ENCODE data around the gene STX1B. TPM values are rescaled to one million over a fixed set of nuclear protein-coding genes. Genes with fewer than 3 reads are reported as not detected.
A peak's percentile ranks its signal among the peaks of the same experiment; 100 is the strongest.

Gene STX1B
- polyA plus RNA-seq, 2 donors = 0.29 to 1.6 TPM

GRCh38 chr16:30949650-30950515 is 60.6 kb downstream of the STX1B start:
- WGBS, 2 donors = 4 to 5% methylated on average over 21 of the region's 21 CpGs
- no peaks in the 10 kb centered on the region for H3K9me3 ChIP-seq (ENCODE audit: control insufficient read depth in 2 of 2, insufficient read depth in 1 of 2, low read depth in 1 of 2, low read length in 1 of 2)
- peak overlapping the region; percentile 90 to 94 for H3K27ac ChIP-seq (ENCODE audit: low read depth in 2 of 2, low read length in 1 of 2)
- no peaks in the 10 kb centered on the region for H3K27me3 ChIP-seq (ENCODE audit: control insufficient read depth in 1 of 2, insufficient read depth in 2 of 2, low read length in 2 of 2)
- H3K36me3 ChIP-seq (ENCODE audit: control insufficient read depth in 2 of 2, insufficient read depth in 2 of 2, low read length in 1 of 2) = peaks cover 0 to 11% of the 10 kb centered on the region in 2 donors
- H3K4me1 ChIP-seq (ENCODE audit: control insufficient read depth in 2 of 2, insufficient read depth in 2 of 2, low read length in 1 of 2) = peaks cover 6 to 20% of the 10 kb centered on the region in 2 donors
- peak overlapping the region; percentile 65 to 80 for H3K4me3 ChIP-seq (ENCODE audit: low read depth in 1 of 2, low read length in 2 of 2)

DNA sequence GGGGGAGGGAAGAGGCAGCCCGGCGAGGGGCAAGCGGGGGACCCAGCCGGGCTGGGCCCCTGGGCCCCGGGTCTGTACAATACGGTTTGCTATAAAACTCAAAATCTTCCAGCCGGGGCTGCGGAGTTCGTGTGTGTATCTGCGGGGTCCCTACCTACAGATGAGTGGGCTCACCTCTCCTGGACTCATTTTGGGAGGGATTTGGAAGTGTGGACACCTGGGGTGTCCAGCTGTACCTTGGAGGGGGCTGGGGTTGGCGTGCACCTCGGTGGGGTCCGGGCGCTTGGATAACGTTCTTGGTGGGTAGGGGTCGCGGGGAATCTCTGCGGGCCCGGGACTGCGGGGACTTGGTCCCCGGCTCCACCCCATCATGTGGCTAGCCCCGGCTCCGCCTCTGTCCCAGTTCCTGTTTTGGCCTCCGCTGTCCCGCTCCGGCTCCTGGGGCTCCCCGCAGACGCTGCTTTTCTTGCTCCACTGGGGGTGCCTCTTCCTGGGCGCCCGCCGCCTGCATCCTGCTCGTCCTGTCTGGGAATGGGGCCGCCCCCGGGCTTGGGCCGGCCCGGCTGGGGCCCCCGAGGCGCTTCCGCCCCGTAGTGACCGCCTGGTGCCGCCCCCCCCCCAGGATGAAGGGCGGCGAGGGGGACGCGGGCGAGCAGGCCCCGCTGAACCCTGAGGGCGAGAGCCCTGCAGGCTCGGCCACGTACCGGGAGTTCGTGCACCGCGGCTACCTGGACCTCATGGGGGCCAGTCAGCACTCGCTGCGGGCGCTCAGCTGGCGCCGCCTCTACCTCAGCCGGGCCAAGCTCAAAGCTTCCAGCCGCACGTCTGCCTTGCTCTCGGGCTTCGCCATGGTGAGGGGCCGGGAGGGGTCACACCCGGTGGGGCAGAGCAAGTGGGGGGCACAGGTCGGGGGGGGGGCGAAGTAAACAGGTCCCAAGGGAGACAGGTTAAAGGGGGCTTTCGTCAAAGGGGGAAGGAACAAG is 61.5 kb downstream of the STX1B start, which contains the start of gene ORAI3:
Gene ORAI3, plus strand, starts transcription at position 402 of the 983 bp plus-strand sequence. Its CDS starts 222 bp downstream, at position 624.
- no peaks in the 10 kb centered on the region for H3K9me3 ChIP-seq (ENCODE audit: control insufficient read depth in 2 of 2, insufficient read depth in 1 of 2, low read depth in 1 of 2, low read length in 1 of 2)
- peaks cover 5 to 16% of the 10 kb centered on the region in 2 donors for H3K36me3 ChIP-seq (ENCODE audit: control insufficient read depth in 2 of 2, insufficient read depth in 2 of 2, low read length in 1 of 2)
- H3K4me3 ChIP-seq (ENCODE audit: low read depth in 1 of 2, low read length in 2 of 2) = peak within 1 kb of the TSS; percentile 65 to 80
- 1% methylated on average over 65 to 70 of the region's 70 CpGs for WGBS, 2 donors
- no peaks in the 10 kb centered on the region for H3K27me3 ChIP-seq (ENCODE audit: control insufficient read depth in 1 of 2, insufficient read depth in 2 of 2, low read length in 2 of 2)
- peak within 1 kb of the TSS; percentile 90 to 94 for H3K27ac ChIP-seq (ENCODE audit: low read depth in 2 of 2, low read length in 1 of 2)
- peaks cover 6 to 20% of the 10 kb centered on the region in 2 donors for H3K4me1 ChIP-seq (ENCODE audit: control insufficient read depth in 2 of 2, insufficient read depth in 2 of 2, low read length in 1 of 2)

- H3K9me3 ChIP-seq (ENCODE audit: control insufficient read depth in 2 of 2, insufficient read depth in 1 of 2, low read depth in 1 of 2, low read length in 1 of 2) = no peaks in the 10 kb centered on the region
- peaks cover 5 to 17% of the 10 kb centered on the region in 2 donors for H3K36me3 ChIP-seq (ENCODE audit: control insufficient read depth in 2 of 2, insufficient read depth in 2 of 2, low read length in 1 of 2)
- H3K4me1 ChIP-seq (ENCODE audit: control insufficient read depth in 2 of 2, insufficient read depth in 2 of 2, low read length in 1 of 2) = peaks cover 6 to 16% of the 10 kb centered on the region in 2 donors
- no peaks in the 10 kb centered on the region for H3K27me3 ChIP-seq (ENCODE audit: control insufficient read depth in 1 of 2, insufficient read depth in 2 of 2, low read length in 2 of 2)
- WGBS, 2 donors = 31 to 36% methylated on average over 44 of the region's 44 CpGs
- peak overlapping the region; percentile 90 to 94 for H3K27ac ChIP-seq (ENCODE audit: low read depth in 2 of 2, low read length in 1 of 2)
- peak overlapping the region; percentile 65 to 80 for H3K4me3 ChIP-seq (ENCODE audit: low read depth in 1 of 2, low read length in 2 of 2)
These were observed 62.4 kb downstream of the STX1B start for GRCh38 chr16:30947859-30948666.

- Histone ChIP-seq H3K4me3 (ENCODE audit: low read depth in 1 of 2, low read length in 2 of 2) (no peak overlapping the region), H3K36me3 (ENCODE audit: control insufficient read depth in 2 of 2, insufficient read depth in 2 of 2, low read length in 1 of 2) (peaks cover 5 to 19% of the 10 kb centered on the region in 2 donors), H3K4me1 (ENCODE audit: control insufficient read depth in 2 of 2, insufficient read depth in 2 of 2, low read length in 1 of 2) (peaks cover 6 to 16% of the 10 kb centered on the region in 2 donors), H3K27me3 (ENCODE audit: control insufficient read depth in 1 of 2, insufficient read depth in 2 of 2, low read length in 2 of 2) (no peaks in the 10 kb centered on the region), H3K27ac (ENCODE audit: low read depth in 2 of 2, low read length in 1 of 2) (peak overlapping the region; percentile 79 to 94), H3K9me3 (ENCODE audit: control insufficient read depth in 2 of 2, insufficient read depth in 1 of 2, low read depth in 1 of 2, low read length in 1 of 2) (no peaks in the 10 kb centered on the region)
- 71 to 74% methylated on average over 3 of the region's 3 CpGs for WGBS, 2 donors
These were observed 62.9 kb downstream of the STX1B start for GRCh38 chr16:30947541-30947858.

- H3K9me3 ChIP-seq (ENCODE audit: control insufficient read depth in 2 of 2, insufficient read depth in 1 of 2, low read depth in 1 of 2, low read length in 1 of 2) = no peaks in the 10 kb centered on the region
- H3K4me1 ChIP-seq (ENCODE audit: control insufficient read depth in 2 of 2, insufficient read depth in 2 of 2, low read length in 1 of 2) = peaks cover 6 to 19% of the 10 kb centered on the region in 2 donors
- H3K27ac ChIP-seq (ENCODE audit: low read depth in 2 of 2, low read length in 1 of 2) = no peak overlapping the region
- WGBS, 2 donors = 85 to 87% methylated on average over 37 to 38 of the region's 38 CpGs
- H3K4me3 ChIP-seq (ENCODE audit: low read depth in 1 of 2, low read length in 2 of 2) = peak overlapping the region in 1 of 2 donors; percentile 8
- H3K36me3 ChIP-seq (ENCODE audit: control insufficient read depth in 2 of 2, insufficient read depth in 2 of 2, low read length in 1 of 2) = peaks cover 5 to 19% of the 10 kb centered on the region in 2 donors
- no peaks in the 10 kb centered on the region for H3K27me3 ChIP-seq (ENCODE audit: control insufficient read depth in 1 of 2, insufficient read depth in 2 of 2, low read length in 2 of 2)
These were observed 63.5 kb downstream of the STX1B start for GRCh38 chr16:30946671-30947540.

DNA sequence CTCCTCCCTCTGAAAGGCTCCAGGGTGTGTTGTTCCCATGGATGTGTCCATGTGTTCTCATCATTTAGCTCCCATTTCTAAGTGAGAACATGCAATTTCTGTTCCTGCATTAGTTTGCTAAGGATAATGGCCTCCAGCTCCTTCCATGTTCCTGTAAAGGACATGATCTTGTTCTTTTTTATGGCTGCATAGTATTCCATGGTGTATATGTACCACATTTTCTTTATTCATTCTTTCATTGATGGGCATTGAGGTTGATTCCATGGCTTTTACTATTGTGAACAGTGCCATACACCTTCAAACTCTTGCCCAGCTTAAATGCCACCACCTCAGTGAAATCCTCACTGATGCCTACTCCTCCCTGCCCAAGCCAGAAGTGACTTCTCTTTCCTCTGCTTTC is 66.1 kb downstream of the STX1B start:
- Histone ChIP-seq H3K36me3 (ENCODE audit: control insufficient read depth in 2 of 2, insufficient read depth in 2 of 2, low read length in 1 of 2) (peaks cover 5 to 19% of the 10 kb centered on the region in 2 donors), H3K27me3 (ENCODE audit: control insufficient read depth in 1 of 2, insufficient read depth in 2 of 2, low read length in 2 of 2) (no peaks in the 10 kb centered on the region), H3K4me3 (ENCODE audit: low read depth in 1 of 2, low read length in 2 of 2) (no peak overlapping the region)

DNA sequence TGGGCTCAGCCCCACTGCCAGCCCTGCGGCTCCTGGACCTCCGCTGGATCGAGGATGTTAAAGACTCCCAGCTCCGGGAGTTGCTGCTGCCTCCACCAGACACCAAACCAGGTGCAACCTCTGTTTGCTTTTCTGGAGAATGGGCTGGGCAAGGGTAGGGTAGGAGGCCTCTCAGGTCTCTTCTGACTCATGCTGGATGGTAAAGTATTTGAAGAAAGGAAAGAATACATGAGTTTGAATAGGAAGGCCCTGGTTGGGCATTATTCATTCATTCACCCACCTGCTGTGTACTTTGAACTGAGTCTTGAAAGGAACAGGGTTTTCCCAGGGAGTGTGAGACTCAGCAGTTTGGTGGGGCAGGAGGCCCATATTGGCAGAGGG is 68.0 kb downstream of the STX1B start:
- Histone ChIP-seq H3K27me3 (ENCODE audit: control insufficient read depth in 1 of 2, insufficient read depth in 2 of 2, low read length in 2 of 2) (no peaks in the 10 kb centered on the region), H3K4me3 (ENCODE audit: low read depth in 1 of 2, low read length in 2 of 2) (no peak overlapping the region), H3K27ac (ENCODE audit: low read depth in 2 of 2, low read length in 1 of 2) (peak overlapping the region in 1 of 2 donors; percentile 33), H3K4me1 (ENCODE audit: control insufficient read depth in 2 of 2, insufficient read depth in 2 of 2, low read length in 1 of 2) (peaks cover 4 to 8% of the 10 kb centered on the region in 2 donors), H3K9me3 (ENCODE audit: control insufficient read depth in 2 of 2, insufficient read depth in 1 of 2, low read depth in 1 of 2, low read length in 1 of 2) (no peaks in the 10 kb centered on the region), H3K36me3 (ENCODE audit: control insufficient read depth in 2 of 2, insufficient read depth in 2 of 2, low read length in 1 of 2) (peaks cover 5 to 21% of the 10 kb centered on the region in 2 donors)
- WGBS, 2 donors = 81% methylated on average over 4 of the region's 4 CpGs

More for the DNA sequence above, 66.1 kb downstream of the STX1B start:
- Histone ChIP-seq H3K27ac (ENCODE audit: low read depth in 2 of 2, low read length in 1 of 2) (no peak overlapping the region), H3K9me3 (ENCODE audit: control insufficient read depth in 2 of 2, insufficient read depth in 1 of 2, low read depth in 1 of 2, low read length in 1 of 2) (no peaks in the 10 kb centered on the region), H3K4me1 (ENCODE audit: control insufficient read depth in 2 of 2, insufficient read depth in 2 of 2, low read length in 1 of 2) (peaks cover 4 to 8% of the 10 kb centered on the region in 2 donors)

- Histone ChIP-seq H3K4me3 (ENCODE audit: low read depth in 1 of 2, low read length in 2 of 2) (no peak overlapping the region), H3K36me3 (ENCODE audit: control insufficient read depth in 2 of 2, insufficient read depth in 2 of 2, low read length in 1 of 2) (peaks cover 5 to 24% of the 10 kb centered on the region in 2 donors)
These were observed 68.6 kb downstream of the STX1B start for GRCh38 chr16:30941600-30942425.

More at GRCh38 chr16:30941600-30942425, 68.6 kb downstream of the STX1B start:
- WGBS, 2 donors = 19 to 20% methylated on average over 15 of the region's 15 CpGs
- no peaks in the 10 kb centered on the region for H3K9me3 ChIP-seq (ENCODE audit: control insufficient read depth in 2 of 2, insufficient read depth in 1 of 2, low read depth in 1 of 2, low read length in 1 of 2)
- peaks cover 4 to 8% of the 10 kb centered on the region in 2 donors for H3K4me1 ChIP-seq (ENCODE audit: control insufficient read depth in 2 of 2, insufficient read depth in 2 of 2, low read length in 1 of 2)
- H3K27me3 ChIP-seq (ENCODE audit: control insufficient read depth in 1 of 2, insufficient read depth in 2 of 2, low read length in 2 of 2) = no peaks in the 10 kb centered on the region
- peak overlapping the region in 1 of 2 donors; percentile 47 for H3K27ac ChIP-seq (ENCODE audit: low read depth in 2 of 2, low read length in 1 of 2)

Data from esophagus (tissue), 2 donors.